Measurements from ENCODE around the gene RGR.

The RGR gene

GRCh38 chr10:84233940-84234339, 10.9 kb upstream of the RGR start:
- Histone ChIP-seq H3K79me1 (replicated peaks; ENCODE audit: low read length, poor library complexity, severe bottlenecking) (no peaks in the 10 kb centered on the region), H3K9ac (ENCODE audit: low read length) (no peak overlapping the region), H3K14ac (ENCODE audit: low read length in 2 of 2) (no peak overlapping the region), H3K18ac (ENCODE audit: low read depth in 1 of 2, low read length in 2 of 2) (no peak overlapping the region), H3K4me3 (ENCODE audit: insufficient read depth in 1 of 2, low read depth in 1 of 2, low read length in 2 of 2) (no peak overlapping the region), H3K4me1 (ENCODE audit: control insufficient read depth, insufficient read depth, low read depth, low read length) (no peaks in the 10 kb centered on the region), H3K36me3 (ENCODE audit: control insufficient read depth in 1 of 2, insufficient read depth in 2 of 2, low read depth in 1 of 2, low read length in 2 of 2) (no peaks in the 10 kb centered on the region), H4K8ac (ENCODE audit: low read length) (no peak overlapping the region), H3K9me3 (ENCODE audit: control insufficient read depth, low read length) (no peaks in the 10 kb centered on the region), H2BK120ac (ENCODE audit: low read depth, low read length) (no peak overlapping the region), H3K23ac (ENCODE audit: low read length in 2 of 2) (no peak overlapping the region), H2BK15ac (ENCODE audit: low read depth, poor library complexity, severe bottlenecking) (no peak overlapping the region), H3K4ac (ENCODE audit: low read depth in 1 of 2, low read length in 2 of 2) (no peak overlapping the region), H2AFZ (ENCODE audit: low read depth, low read length) (no peak overlapping the region), H2BK12ac (ENCODE audit: low read length in 2 of 2) (no peak overlapping the region), H4K91ac (ENCODE audit: low read length) (no peak overlapping the region), H3K4me2 (ENCODE audit: low read length, poor library complexity, severe bottlenecking) (no peak overlapping the region), H2BK5ac (ENCODE audit: low read depth, low read length, poor library complexity, severe bottlenecking) (no peak overlapping the region), H3K27me3 (ENCODE audit: control insufficient read depth in 1 of 2, insufficient read depth in 1 of 2, low read length in 2 of 2) (peaks cover 14 to 16% of the 10 kb centered on the region in 2 experiments), H2AK5ac (ENCODE audit: low read length, severe bottlenecking) (no peak overlapping the region), H3K27ac (ENCODE audit: low read length, poor library complexity, severe bottlenecking) (no peak overlapping the region)
- WGBS: 73% methylated on average over 4 of the region's 4 CpGs
- no peak for DNase-seq

- H2AK5ac ChIP-seq (ENCODE audit: low read length, severe bottlenecking): no peak overlapping the region
- no peak overlapping the region for H3K4me3 ChIP-seq (ENCODE audit: insufficient read depth in 1 of 2, low read depth in 1 of 2, low read length in 2 of 2)
- H2AFZ ChIP-seq (ENCODE audit: low read depth, low read length): no peak overlapping the region
- H4K91ac ChIP-seq (ENCODE audit: low read length): no peak overlapping the region
- no peak overlapping the region for H3K27ac ChIP-seq (ENCODE audit: low read length, poor library complexity, severe bottlenecking)
- no peak overlapping the region for H2BK120ac ChIP-seq (ENCODE audit: low read depth, low read length)
- H4K8ac ChIP-seq (ENCODE audit: low read length): no peak overlapping the region
- H2BK15ac ChIP-seq (ENCODE audit: low read depth, poor library complexity, severe bottlenecking): no peak overlapping the region
- H3K27me3 ChIP-seq (ENCODE audit: control insufficient read depth in 1 of 2, insufficient read depth in 1 of 2, low read length in 2 of 2): peaks cover 18 to 21% of the 10 kb centered on the region in 2 experiments
- no peak overlapping the region for H2BK5ac ChIP-seq (ENCODE audit: low read depth, low read length, poor library complexity, severe bottlenecking)
- H3K23ac ChIP-seq (ENCODE audit: low read length in 2 of 2): no peak overlapping the region
- DNase-seq: no peak
- no peak overlapping the region for H2BK12ac ChIP-seq (ENCODE audit: low read length in 2 of 2)
- no peak overlapping the region for H3K9ac ChIP-seq (ENCODE audit: low read length)
- H3K4me1 ChIP-seq (ENCODE audit: control insufficient read depth, insufficient read depth, low read depth, low read length): no peaks in the 10 kb centered on the region
- H3K79me1 ChIP-seq (replicated peaks; ENCODE audit: low read length, poor library complexity, severe bottlenecking): no peaks in the 10 kb centered on the region
- no peak overlapping the region for H3K4ac ChIP-seq (ENCODE audit: low read depth in 1 of 2, low read length in 2 of 2)
- H3K14ac ChIP-seq (ENCODE audit: low read length in 2 of 2): no peak overlapping the region
- no peak overlapping the region for H3K4me2 ChIP-seq (ENCODE audit: low read length, poor library complexity, severe bottlenecking)
- H3K18ac ChIP-seq (ENCODE audit: low read depth in 1 of 2, low read length in 2 of 2): no peak overlapping the region
- H3K36me3 ChIP-seq (ENCODE audit: control insufficient read depth in 1 of 2, insufficient read depth in 2 of 2, low read depth in 1 of 2, low read length in 2 of 2): no peaks in the 10 kb centered on the region
- WGBS: 70% methylated on average over 4 of the region's 4 CpGs
- no peaks in the 10 kb centered on the region for H3K9me3 ChIP-seq (ENCODE audit: control insufficient read depth, low read length)
Observed at GRCh38 chr10:84234479-84234878, 10.4 kb upstream of the RGR start.

- no peak overlapping the region for H2BK120ac ChIP-seq (ENCODE audit: low read depth, low read length)
- no peak overlapping the region for H3K4me2 ChIP-seq (ENCODE audit: low read length, poor library complexity, severe bottlenecking)
- H3K18ac ChIP-seq (ENCODE audit: low read depth in 1 of 2, low read length in 2 of 2): no peak overlapping the region
- no peak overlapping the region for H2BK12ac ChIP-seq (ENCODE audit: low read length in 2 of 2)
- H3K4me1 ChIP-seq (ENCODE audit: control insufficient read depth, insufficient read depth, low read depth, low read length): no peaks in the 10 kb centered on the region
- H2AK5ac ChIP-seq (ENCODE audit: low read length, severe bottlenecking): no peak overlapping the region
- WGBS: 72% methylated on average over 4 of the region's 4 CpGs
- H2AFZ ChIP-seq (ENCODE audit: low read depth, low read length): no peak overlapping the region
- H3K27ac ChIP-seq (ENCODE audit: low read length, poor library complexity, severe bottlenecking): no peak overlapping the region
- H3K4ac ChIP-seq (ENCODE audit: low read depth in 1 of 2, low read length in 2 of 2): no peak overlapping the region
- no peak overlapping the region for H4K91ac ChIP-seq (ENCODE audit: low read length)
- H3K9ac ChIP-seq (ENCODE audit: low read length): no peak overlapping the region
- no peak overlapping the region for H4K8ac ChIP-seq (ENCODE audit: low read length)
- no peak overlapping the region for H2BK5ac ChIP-seq (ENCODE audit: low read depth, low read length, poor library complexity, severe bottlenecking)
- peaks cover 21 to 28% of the 10 kb centered on the region in 2 experiments for H3K27me3 ChIP-seq (ENCODE audit: control insufficient read depth in 1 of 2, insufficient read depth in 1 of 2, low read length in 2 of 2)
- DNase-seq: no peak
- H2BK15ac ChIP-seq (ENCODE audit: low read depth, poor library complexity, severe bottlenecking): no peak overlapping the region
- H3K9me3 ChIP-seq (ENCODE audit: control insufficient read depth, low read length): no peaks in the 10 kb centered on the region
- no peaks in the 10 kb centered on the region for H3K79me1 ChIP-seq (replicated peaks; ENCODE audit: low read length, poor library complexity, severe bottlenecking)
- H3K23ac ChIP-seq (ENCODE audit: low read length in 2 of 2): no peak overlapping the region
- H3K14ac ChIP-seq (ENCODE audit: low read length in 2 of 2): no peak overlapping the region
- H3K4me3 ChIP-seq (ENCODE audit: insufficient read depth in 1 of 2, low read depth in 1 of 2, low read length in 2 of 2): no peak overlapping the region
- H3K36me3 ChIP-seq (ENCODE audit: control insufficient read depth in 1 of 2, insufficient read depth in 2 of 2, low read depth in 1 of 2, low read length in 2 of 2): no peaks in the 10 kb centered on the region
Observed at GRCh38 chr10:84235096-84235495, 9.8 kb upstream of the RGR start.

GRCh38 chr10:84236807-84237198, 8.1 kb upstream of the RGR start:
- H4K91ac ChIP-seq (ENCODE audit: low read length): no peak overlapping the region
- H4K8ac ChIP-seq (ENCODE audit: low read length): no peak overlapping the region
- no peak overlapping the region for H3K27ac ChIP-seq (ENCODE audit: low read length, poor library complexity, severe bottlenecking)
- no peak overlapping the region for H3K23ac ChIP-seq (ENCODE audit: low read length in 2 of 2)
- H2BK12ac ChIP-seq (ENCODE audit: low read length in 2 of 2): no peak overlapping the region
- H2AFZ ChIP-seq (ENCODE audit: low read depth, low read length): no peak overlapping the region
- H2BK120ac ChIP-seq (ENCODE audit: low read depth, low read length): no peak overlapping the region
- peaks cover 17 to 26% of the 10 kb centered on the region in 2 experiments for H3K27me3 ChIP-seq (ENCODE audit: control insufficient read depth in 1 of 2, insufficient read depth in 1 of 2, low read length in 2 of 2)
- 77% methylated on average over 6 of the region's 6 CpGs for WGBS
- no peaks in the 10 kb centered on the region for H3K4me1 ChIP-seq (ENCODE audit: control insufficient read depth, insufficient read depth, low read depth, low read length)
- H3K9ac ChIP-seq (ENCODE audit: low read length): no peak overlapping the region
- no peak overlapping the region for H3K4ac ChIP-seq (ENCODE audit: low read depth in 1 of 2, low read length in 2 of 2)
- no peaks in the 10 kb centered on the region for H3K9me3 ChIP-seq (ENCODE audit: control insufficient read depth, low read length)
- no peak overlapping the region for H3K14ac ChIP-seq (ENCODE audit: low read length in 2 of 2)
- H3K4me3 ChIP-seq (ENCODE audit: insufficient read depth in 1 of 2, low read depth in 1 of 2, low read length in 2 of 2): no peak overlapping the region
- H2AK5ac ChIP-seq (ENCODE audit: low read length, severe bottlenecking): no peak overlapping the region
- no peak overlapping the region for H3K4me2 ChIP-seq (ENCODE audit: low read length, poor library complexity, severe bottlenecking)
- no peaks in the 10 kb centered on the region for H3K36me3 ChIP-seq (ENCODE audit: control insufficient read depth in 1 of 2, insufficient read depth in 2 of 2, low read depth in 1 of 2, low read length in 2 of 2)
- no peak overlapping the region for H3K18ac ChIP-seq (ENCODE audit: low read depth in 1 of 2, low read length in 2 of 2)
- H3K79me1 ChIP-seq (replicated peaks; ENCODE audit: low read length, poor library complexity, severe bottlenecking): no peaks in the 10 kb centered on the region
- H2BK5ac ChIP-seq (ENCODE audit: low read depth, low read length, poor library complexity, severe bottlenecking): no peak overlapping the region
- no peak for DNase-seq
- H2BK15ac ChIP-seq (ENCODE audit: low read depth, poor library complexity, severe bottlenecking): no peak overlapping the region
